ENCODE data around the gene KCNIP3. TPM values are rescaled to one million over a fixed set of nuclear protein-coding genes. Genes with fewer than 3 reads are reported as not detected.
"Not testable (repeated sequence)": the region's sequence is repeated elsewhere in the genome, so short reads cannot be mapped to it uniquely, and the experiment has no call there.

Gene KCNIP3
- total and polyA plus RNA-seq, 8 donors: 3.5 to 7.5 (median 3.6) TPM

DNA sequence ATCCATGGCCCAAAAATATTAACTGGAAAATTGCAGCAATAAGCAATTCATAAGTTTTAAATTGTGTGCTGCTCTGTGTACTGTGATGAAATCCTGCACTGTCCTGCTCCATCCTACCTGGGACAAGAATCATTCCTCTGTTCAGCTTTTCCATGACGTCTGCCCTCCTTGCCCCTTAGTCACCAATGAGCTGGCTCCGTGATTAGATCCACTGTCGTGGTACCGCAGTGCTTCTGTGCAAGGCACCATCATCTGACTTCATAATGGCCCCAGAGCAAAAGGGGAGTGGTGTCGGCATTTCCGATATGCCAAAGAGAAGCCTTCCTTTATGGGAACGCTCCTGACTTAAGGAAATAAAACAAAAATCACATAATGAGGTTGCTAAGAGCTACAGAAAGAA, 101.9 kb downstream of the KCNIP3 start:
- no peak for FAIRE-seq
- WGBS, 2 donors: 94 to 97% methylated on average over 7 of the region's 7 CpGs
- intact Hi-C loops (cut with DNase I): no loop called here

DNA sequence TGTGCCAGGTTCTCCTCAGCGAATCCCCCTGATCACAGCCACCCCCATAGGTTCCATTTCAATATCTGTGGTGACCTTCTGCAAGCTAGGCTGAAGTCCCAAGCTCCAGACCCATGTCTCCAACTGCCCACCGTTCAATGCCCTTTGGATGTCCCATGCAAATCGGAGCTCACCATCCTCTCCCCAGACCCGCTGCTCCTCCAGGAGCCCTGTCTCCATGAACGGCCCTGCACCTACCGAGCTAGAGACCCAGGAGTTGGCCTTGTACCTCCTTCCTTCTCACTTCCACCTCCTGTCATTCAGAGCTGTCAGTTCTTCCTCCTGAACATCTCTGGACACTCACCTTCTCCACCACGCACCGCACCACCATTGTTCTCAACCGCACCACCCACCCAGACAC, 104.3 kb downstream of the KCNIP3 start:
- no peaks in the 10 kb centered on the region for H3K9me3 ChIP-seq
- H3K4me1 ChIP-seq: peaks cover 0 to 7% (median 0%) of the 10 kb centered on the region in 3 donors
- no peaks in the 10 kb centered on the region for H3K27me3 ChIP-seq
- TF ChIP-seq, protein P1, sequence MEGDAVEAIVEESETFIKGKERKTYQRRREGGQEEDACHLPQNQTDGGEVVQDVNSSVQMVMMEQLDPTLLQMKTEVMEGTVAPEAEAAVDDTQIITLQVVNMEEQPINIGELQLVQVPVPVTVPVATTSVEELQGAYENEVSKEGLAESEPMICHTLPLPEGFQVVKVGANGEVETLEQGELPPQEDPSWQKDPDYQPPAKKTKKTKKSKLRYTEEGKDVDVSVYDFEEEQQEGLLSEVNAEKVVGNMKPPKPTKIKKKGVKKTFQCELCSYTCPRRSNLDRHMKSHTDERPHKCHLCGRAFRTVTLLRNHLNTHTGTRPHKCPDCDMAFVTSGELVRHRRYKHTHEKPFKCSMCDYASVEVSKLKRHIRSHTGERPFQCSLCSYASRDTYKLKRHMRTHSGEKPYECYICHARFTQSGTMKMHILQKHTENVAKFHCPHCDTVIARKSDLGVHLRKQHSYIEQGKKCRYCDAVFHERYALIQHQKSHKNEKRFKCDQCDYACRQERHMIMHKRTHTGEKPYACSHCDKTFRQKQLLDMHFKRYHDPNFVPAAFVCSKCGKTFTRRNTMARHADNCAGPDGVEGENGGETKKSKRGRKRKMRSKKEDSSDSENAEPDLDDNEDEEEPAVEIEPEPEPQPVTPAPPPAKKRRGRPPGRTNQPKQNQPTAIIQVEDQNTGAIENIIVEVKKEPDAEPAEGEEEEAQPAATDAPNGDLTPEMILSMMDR (IDR thresholded peaks at IDR 0.05): no peak
- no peak for FAIRE-seq
- DNase-seq: no peak
- intact Hi-C loops (cut with DNase I): no loop called here
- peak overlapping the region in 3 of 4 donors; percentile 83 to 93 (median 92) for H3K4me3 ChIP-seq
- ATAC-seq: no peak
- H3K27ac ChIP-seq: peak overlapping the region in 1 of 4 donors; percentile 90
- 35 to 43% methylated on average over 9 of the region's 9 CpGs for WGBS, 2 donors
- no peaks in the 10 kb centered on the region for H3K36me3 ChIP-seq

More for the DNA sequence above, 101.9 kb downstream of the KCNIP3 start:
- no peak for DNase-seq
- Histone ChIP-seq H3K4me1 (peaks cover 0 to 7% (median 0%) of the 10 kb centered on the region in 3 donors), H3K4me3 (no peak overlapping the region), H3K27ac (no peak overlapping the region), H3K27me3 (no peaks in the 10 kb centered on the region), H3K36me3 (no peaks in the 10 kb centered on the region), H3K9me3 (no peaks in the 10 kb centered on the region)
- TF ChIP-seq, protein P1 (IDR thresholded peaks at IDR 0.05): no peak
- ATAC-seq: no peak

DNA sequence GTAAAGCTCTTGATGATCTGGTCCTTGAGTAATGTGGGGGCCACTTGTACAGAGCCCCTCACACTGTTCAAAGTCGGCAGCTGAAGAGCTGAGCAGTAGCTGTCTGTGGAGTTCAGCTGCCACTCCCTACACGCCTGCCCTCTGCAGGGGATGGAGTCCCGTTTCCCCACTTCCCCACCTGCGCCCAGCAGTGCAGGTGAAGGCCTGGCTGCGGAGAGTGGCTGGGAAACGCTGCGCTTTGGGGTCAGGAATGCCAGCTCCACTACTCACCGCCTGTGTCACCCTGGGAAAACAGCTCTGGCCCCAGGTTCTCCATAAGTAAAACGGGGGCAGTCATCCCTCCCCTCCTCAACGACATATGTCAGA, 104.8 kb downstream of the KCNIP3 start:
- H3K27me3 ChIP-seq; H3K9me3 ChIP-seq; intact Hi-C loops (cut with DNase I); H3K36me3 ChIP-seq; FAIRE-seq; H3K4me1 ChIP-seq: not testable (repeated sequence)
- Histone ChIP-seq H3K4me3 (peak overlapping the region; percentile 50 to 93 (median 88)), H3K27ac (peak overlapping the region; percentile 74 to 90 (median 89))
- WGBS, 2 donors: 0% methylated on average over 10 of the region's 10 CpGs
- ATAC-seq: peak; percentile 55 to 75 (median 68)
- peak in 4 of 6 donors; percentile 25 to 74 (median 48) for DNase-seq

DNA sequence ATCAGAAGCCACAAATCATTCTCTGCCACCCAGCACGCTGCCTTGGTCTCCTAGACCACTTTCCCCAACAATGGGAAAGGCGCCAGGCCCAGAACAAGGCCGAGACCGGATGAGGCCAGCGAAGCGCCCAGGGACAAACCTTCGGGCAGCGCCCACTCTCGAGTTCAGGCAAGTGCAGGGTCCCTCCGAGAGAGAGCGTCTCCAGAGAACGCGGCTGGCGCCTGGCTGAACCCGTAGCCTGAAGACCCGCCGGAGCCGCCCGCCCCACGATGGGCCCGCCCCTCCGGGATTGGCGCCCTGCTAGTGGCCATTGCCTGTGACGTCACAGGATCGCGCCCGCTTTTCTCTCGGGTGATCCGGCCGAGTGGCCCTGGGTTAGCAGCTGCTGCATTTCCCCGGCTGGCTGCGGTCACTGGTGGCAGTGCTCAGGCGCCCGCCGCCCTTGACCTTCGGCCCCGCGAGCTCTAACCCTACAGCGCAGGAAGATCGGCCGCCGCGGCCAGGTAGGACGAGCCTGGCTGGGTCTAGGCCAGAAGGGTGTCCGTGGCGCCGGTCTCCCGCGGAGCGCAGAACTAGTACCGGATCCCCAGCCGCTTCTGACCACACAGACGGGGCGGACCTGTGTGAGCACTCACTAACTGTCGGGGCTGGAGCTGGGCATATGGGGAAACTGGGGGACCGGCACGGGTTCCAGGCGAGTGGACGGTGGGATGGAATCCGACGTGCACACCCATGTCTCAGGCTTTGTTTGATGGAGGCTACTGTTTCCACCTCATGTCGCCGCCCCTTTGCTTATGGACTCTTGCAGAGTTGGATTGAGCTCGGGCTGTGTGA, 105.4 kb downstream of the KCNIP3 start, which contains the start of gene FAHD2A:
TSS of gene FAHD2A (plus strand) at position 339 of the 834 bp plus-strand sequence. CDS start 2,851 bp downstream, outside the sequence.
- DNase-seq: peak; percentile 96 to 99 (median 98)
- TF ChIP-seq, protein P1 (IDR thresholded peaks at IDR 0.05): no peak
- FAIRE-seq: no peak
- Histone ChIP-seq H3K27me3 (no peaks in the 10 kb centered on the region), H3K27ac (peak within 1 kb of the TSS; percentile 74 to 90 (median 89)), H3K4me3 (peak within 1 kb of the TSS; percentile 50 to 93 (median 88)), H3K36me3 (no peaks in the 10 kb centered on the region), H3K9me3 (no peaks in the 10 kb centered on the region), H3K4me1 (peaks cover 0 to 7% (median 0%) of the 10 kb centered on the region in 3 donors)
- 0 to 1% methylated on average over 62 to 64 of the region's 64 CpGs for WGBS, 2 donors
- peak; percentile 96 to 99 (median 98) for ATAC-seq
- intact Hi-C loops (cut with DNase I): no loop called here

DNA sequence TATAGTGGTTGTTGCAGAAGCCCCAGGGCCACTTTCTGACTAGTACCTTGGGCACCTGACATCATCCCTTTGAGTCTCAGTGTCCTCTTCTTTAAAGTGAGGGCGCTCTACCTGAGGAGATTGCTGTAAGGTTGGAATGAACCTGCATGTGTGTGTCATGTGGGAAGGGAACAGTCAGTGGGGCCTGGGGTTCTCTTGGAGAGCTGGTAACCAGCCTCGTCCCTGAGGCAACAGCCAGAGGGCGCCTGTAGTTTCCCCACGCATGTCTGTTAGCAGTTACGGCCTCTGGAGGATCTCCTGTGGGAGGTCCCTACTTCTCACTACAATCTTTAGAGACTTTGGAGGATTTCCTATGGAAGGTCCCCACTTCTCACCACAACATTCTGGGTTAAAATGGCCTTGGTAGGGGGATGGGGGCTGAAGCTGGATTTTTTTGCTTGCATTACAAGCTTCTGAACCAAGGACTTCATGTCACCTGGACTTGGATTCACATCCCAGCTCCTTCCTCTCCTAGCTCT, 106.1 kb downstream of the KCNIP3 start:
- Histone ChIP-seq H3K27ac (peak overlapping the region; percentile 74 to 90 (median 89)), H3K4me3 (peak overlapping the region; percentile 50 to 93 (median 88))
- ATAC-seq (peak; percentile 52 to 68 (median 62)), DNase-seq (peak in 3 of 6 donors; percentile 40 to 44 (median 42))
- intact Hi-C loops (cut with DNase I); H3K27me3 ChIP-seq; FAIRE-seq; H3K9me3 ChIP-seq; H3K36me3 ChIP-seq; H3K4me1 ChIP-seq: not testable (repeated sequence)
- WGBS, 2 donors: 1 to 2% methylated on average over 5 of the region's 5 CpGs

DNA sequence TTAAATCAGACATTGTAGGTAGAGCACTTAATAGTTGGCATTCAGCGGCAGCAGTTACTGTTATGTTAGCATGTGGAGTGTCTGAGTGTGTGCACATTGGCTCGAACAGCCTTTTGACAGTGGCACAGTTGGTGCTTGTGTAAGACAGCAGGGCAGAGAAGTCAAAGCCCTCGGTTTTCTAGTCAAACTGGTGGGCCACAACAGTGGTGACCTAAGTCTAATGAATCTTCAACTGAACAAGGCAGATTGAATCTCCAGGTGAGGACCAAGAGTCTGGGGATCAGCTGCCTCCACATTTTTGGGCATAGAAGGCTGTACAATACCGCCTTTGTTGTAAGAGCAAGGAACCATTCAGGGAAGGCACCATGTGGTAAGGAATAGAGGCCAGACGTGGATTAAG, 106.7 kb downstream of the KCNIP3 start:
- H3K27me3 ChIP-seq; FAIRE-seq; ATAC-seq; intact Hi-C loops (cut with DNase I); DNase-seq; H3K4me3 ChIP-seq; H3K36me3 ChIP-seq; H3K4me1 ChIP-seq; H3K9me3 ChIP-seq; H3K27ac ChIP-seq: not testable (repeated sequence)
- 70 to 76% methylated on average over 5 of the region's 5 CpGs for WGBS, 2 donors

DNA sequence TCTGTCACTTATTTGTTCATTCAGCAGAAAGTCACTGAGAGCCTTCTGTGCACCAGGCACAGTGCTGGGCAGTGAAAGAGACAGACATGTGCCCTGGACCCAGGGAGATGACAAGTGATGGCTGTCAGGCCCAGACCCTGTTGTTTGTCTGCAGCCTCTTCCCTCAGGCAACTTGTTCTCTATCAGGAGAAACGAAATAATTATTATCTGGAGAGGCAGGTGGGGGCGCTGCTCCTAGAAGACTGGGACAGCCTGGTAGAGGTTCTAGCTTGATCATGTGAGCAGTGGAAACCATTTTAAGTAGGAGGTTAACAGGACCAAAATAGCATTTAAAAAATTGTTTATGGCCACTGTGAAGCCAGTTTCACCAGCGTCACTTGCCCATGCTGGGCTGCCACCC, 107.5 kb downstream of the KCNIP3 start:
- H3K4me3 ChIP-seq; H3K27ac ChIP-seq; H3K36me3 ChIP-seq; H3K27me3 ChIP-seq; H3K4me1 ChIP-seq; DNase-seq; H3K9me3 ChIP-seq; intact Hi-C loops (cut with DNase I); FAIRE-seq; ATAC-seq: not testable (repeated sequence)
- WGBS, 2 donors: 68 to 77% methylated on average over 3 of the region's 3 CpGs

DNA sequence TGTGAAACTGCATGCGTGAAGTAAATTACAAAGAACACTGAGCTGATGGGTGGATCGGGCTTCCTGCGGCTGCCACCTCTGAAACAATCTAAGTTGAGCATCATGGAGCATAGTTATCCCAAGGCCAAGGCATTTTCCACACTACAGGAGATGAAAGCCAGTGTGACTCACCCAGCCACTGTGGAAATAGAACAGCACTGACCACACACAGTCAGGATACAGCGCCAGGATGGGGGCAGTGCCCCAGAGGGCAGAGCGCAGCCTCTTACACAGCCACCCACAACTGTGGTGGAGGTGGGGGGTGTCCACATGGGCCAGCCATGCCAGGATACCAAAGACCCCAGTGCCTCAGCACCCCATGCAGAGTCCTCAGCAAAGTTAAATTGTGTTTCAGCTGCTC, 114.1 kb downstream of the KCNIP3 start:
- intact Hi-C loops (cut with DNase I); DNase-seq; H3K36me3 ChIP-seq; ATAC-seq; H3K9me3 ChIP-seq; FAIRE-seq; H3K27ac ChIP-seq; H3K4me3 ChIP-seq; H3K27me3 ChIP-seq; H3K4me1 ChIP-seq: not testable (repeated sequence)
- WGBS, 2 donors: 89 to 93% methylated on average over 5 of the region's 5 CpGs

All from pancreas (tissue), 10 donors.